Panc1 (cell line): Measurements from ENCODE around the gene CACNA1B. TPM values are rescaled to one million over a fixed set of nuclear protein-coding genes. Genes with fewer than 3 reads are reported as not detected.

ENCODE experiments used
- ATAC-seq: fragments of 200-7000 bp; cut with Tn5 transposase; 2 replicates; pipeline ENCODE4 v1.9.1; 2020; ENCODE audit warnings: mild to moderate bottlenecking, moderate library complexity
- BruUV-seq: library from RNA; stranded (reverse); fragments of 400-500 nt; replicated peaks from 2 replicates; lab custom pipeline; 2021; lab: Mats Ljungman, UMichigan
- CTCF ChIA-PET: fragments of 300-600 bp; sonication (Branson Sonifier 250); formaldehyde crosslinking; loops from one replicate; lab custom pipeline; 2022; ENCODE audit warnings: antibody characterized with exemption; lab: Charles Lee
- POLR2A ChIA-PET: fragments of 300-600 bp; sonication (Branson Sonifier 250); formaldehyde crosslinking; loops from one replicate; lab custom pipeline; 2022; ENCODE audit warnings: antibody characterized with exemption; lab: Charles Lee
- DNase-seq: peaks from one replicate; pipeline ENCODE4 v3.0.0-alpha.2; 2010; ENCODE audit warnings: low read depth, low spot score
- H3K27ac ChIP-seq: 2 replicates; pipeline ENCODE4 v1.5.1; 2011; ENCODE audit warnings: mild to moderate bottlenecking, low read length, inconsistent platforms
- H3K27me3 ChIP-seq: fragments of 200-500 bp; sonication (Bioruptor generic); 2 replicates; pipeline ENCODE4 v1.6.0; 2014; ENCODE audit warnings: low read length, inconsistent platforms; ENCODE audit not compliant: control insufficient read depth, insufficient read depth
- H3K36me3 ChIP-seq: fragments of 200-500 bp; sonication (Bioruptor generic); 2 replicates; pipeline ENCODE4 v1.5.1; 2014; ENCODE audit warnings: inconsistent platforms, mild to moderate bottlenecking, low read length, moderate library complexity; ENCODE audit not compliant: control insufficient read depth, insufficient read depth
- H3K4me1 ChIP-seq: 2 replicates; pipeline ENCODE4 v1.5.1; 2011; ENCODE audit warnings: inconsistent platforms, mild to moderate bottlenecking, low read length, moderate library complexity; ENCODE audit not compliant: control insufficient read depth, insufficient read depth
- H3K4me3 ChIP-seq, 2 experiments: 2 replicates each; pipeline ENCODE4 v1.5.1; 2011 to 2012; ENCODE audit warnings: low read depth in 2 of 2, low read length in 2 of 2, mild to moderate bottlenecking in 2 of 2, inconsistent platforms in 1 of 2, moderate library complexity in 1 of 2
- H3K9me3 ChIP-seq: fragments of 200-500 bp; sonication (Bioruptor generic); 2 replicates; pipeline ENCODE4 v1.5.1; 2014; ENCODE audit warnings: low read depth, mild to moderate bottlenecking, inconsistent platforms, low read length, moderate library complexity; ENCODE audit not compliant: control insufficient read depth, insufficient read depth
- POLR2AphosphoS5 ChIP-seq: IDR thresholded peaks from 2 replicates; pipeline ENCODE4 v1.6.1; 2012; ENCODE audit warnings: mild to moderate bottlenecking, low read depth, low read length, moderate library complexity
- SIN3A ChIP-seq: IDR thresholded peaks from 2 replicates; pipeline ENCODE4 v1.6.1; 2012; ENCODE audit warnings: low read depth, mild to moderate bottlenecking, low read length, moderate library complexity, borderline replicate concordance; ENCODE audit not compliant: insufficient read depth
- TCF7L2 ChIP-seq: IDR thresholded peaks from 2 replicates; pipeline ENCODE4 v1.6.1; 2011; ENCODE audit warnings: mild to moderate bottlenecking, low read depth, low read length, inconsistent platforms
- in situ Hi-C: cut with HindIII; loops from 2 replicates; pipeline ENCODE4 v1.10.0; 2016; ENCODE audit warnings: low sequenced_read_pairs, low pct_unique_long_range_greater_than_20kb
- intact Hi-C: fragments of 100-400 bp; cut with micrococcal nuclease; formaldehyde crosslinking; loops from one replicate; pipeline ENCODE4 v1.10.0; 2022; ENCODE audit not compliant: unreplicated experiment
- total RNA-seq: library from RNA; stranded (reverse); gene quantifications from one replicate; pipeline ENCODE4 v1.2.1, GENCODE V29; 2021; ENCODE audit not compliant: unreplicated experiment
- TF ChIP-seq, protein P1 (sequence below), 2 experiments: IDR thresholded peaks; 2 replicates each; pipeline ENCODE4 v1.6.1; 2011 to 2012; ENCODE audit warnings: low read depth in 2 of 2, control low read depth in 1 of 2, low read length in 1 of 2, mild to moderate bottlenecking in 1 of 2, moderate library complexity in 1 of 2; ENCODE audit not compliant: insufficient read depth in 1 of 2
- TF ChIP-seq, protein P2 (sequence below): fragments of 450-650 bp; IDR thresholded peaks from 2 replicates; pipeline ENCODE4 v1.5.1; 2017; ENCODE audit warnings: mild to moderate bottlenecking

Gene CACNA1B
- total RNA-seq, 1 experiment from 2014 or later = 0.49 TPM

GRCh38 chr9:137955586-137955985, 78.0 kb downstream of the CACNA1B start:
- in situ Hi-C loops = no loop called here
- ChIA-PET POLR2A (interaction anchor here (0.6 kb wide), 1 partner anchor 9 kb away, joined by 7 read pairs; no protein-coding TSS in a partner anchor), CTCF (no interaction called here)
- Histone ChIP-seq H3K4me1 (no peaks in the 10 kb centered on the region), H3K36me3 (no peaks in the 10 kb centered on the region), H3K4me3 (no peak overlapping the region), H3K27me3 (no peaks in the 10 kb centered on the region), H3K9me3 (no peaks in the 10 kb centered on the region), H3K27ac (no peak overlapping the region)
- intact Hi-C loops = no loop called here
- no TSS peak for BruUV-seq
- DNase-seq = no peak
- TF ChIP-seq SIN3A (no peak), POLR2AphosphoS5 (no peak), TCF7L2 (no peak)
- TF ChIP-seq, protein P1, sequence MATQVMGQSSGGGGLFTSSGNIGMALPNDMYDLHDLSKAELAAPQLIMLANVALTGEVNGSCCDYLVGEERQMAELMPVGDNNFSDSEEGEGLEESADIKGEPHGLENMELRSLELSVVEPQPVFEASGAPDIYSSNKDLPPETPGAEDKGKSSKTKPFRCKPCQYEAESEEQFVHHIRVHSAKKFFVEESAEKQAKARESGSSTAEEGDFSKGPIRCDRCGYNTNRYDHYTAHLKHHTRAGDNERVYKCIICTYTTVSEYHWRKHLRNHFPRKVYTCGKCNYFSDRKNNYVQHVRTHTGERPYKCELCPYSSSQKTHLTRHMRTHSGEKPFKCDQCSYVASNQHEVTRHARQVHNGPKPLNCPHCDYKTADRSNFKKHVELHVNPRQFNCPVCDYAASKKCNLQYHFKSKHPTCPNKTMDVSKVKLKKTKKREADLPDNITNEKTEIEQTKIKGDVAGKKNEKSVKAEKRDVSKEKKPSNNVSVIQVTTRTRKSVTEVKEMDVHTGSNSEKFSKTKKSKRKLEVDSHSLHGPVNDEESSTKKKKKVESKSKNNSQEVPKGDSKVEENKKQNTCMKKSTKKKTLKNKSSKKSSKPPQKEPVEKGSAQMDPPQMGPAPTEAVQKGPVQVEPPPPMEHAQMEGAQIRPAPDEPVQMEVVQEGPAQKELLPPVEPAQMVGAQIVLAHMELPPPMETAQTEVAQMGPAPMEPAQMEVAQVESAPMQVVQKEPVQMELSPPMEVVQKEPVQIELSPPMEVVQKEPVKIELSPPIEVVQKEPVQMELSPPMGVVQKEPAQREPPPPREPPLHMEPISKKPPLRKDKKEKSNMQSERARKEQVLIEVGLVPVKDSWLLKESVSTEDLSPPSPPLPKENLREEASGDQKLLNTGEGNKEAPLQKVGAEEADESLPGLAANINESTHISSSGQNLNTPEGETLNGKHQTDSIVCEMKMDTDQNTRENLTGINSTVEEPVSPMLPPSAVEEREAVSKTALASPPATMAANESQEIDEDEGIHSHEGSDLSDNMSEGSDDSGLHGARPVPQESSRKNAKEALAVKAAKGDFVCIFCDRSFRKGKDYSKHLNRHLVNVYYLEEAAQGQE (IDR thresholded peaks at IDR 0.05; ENCODE audit: insufficient read depth in 1 of 2, low read depth in 2 of 2, low read length in 1 of 2) = no peak
- TF ChIP-seq, protein P2, sequence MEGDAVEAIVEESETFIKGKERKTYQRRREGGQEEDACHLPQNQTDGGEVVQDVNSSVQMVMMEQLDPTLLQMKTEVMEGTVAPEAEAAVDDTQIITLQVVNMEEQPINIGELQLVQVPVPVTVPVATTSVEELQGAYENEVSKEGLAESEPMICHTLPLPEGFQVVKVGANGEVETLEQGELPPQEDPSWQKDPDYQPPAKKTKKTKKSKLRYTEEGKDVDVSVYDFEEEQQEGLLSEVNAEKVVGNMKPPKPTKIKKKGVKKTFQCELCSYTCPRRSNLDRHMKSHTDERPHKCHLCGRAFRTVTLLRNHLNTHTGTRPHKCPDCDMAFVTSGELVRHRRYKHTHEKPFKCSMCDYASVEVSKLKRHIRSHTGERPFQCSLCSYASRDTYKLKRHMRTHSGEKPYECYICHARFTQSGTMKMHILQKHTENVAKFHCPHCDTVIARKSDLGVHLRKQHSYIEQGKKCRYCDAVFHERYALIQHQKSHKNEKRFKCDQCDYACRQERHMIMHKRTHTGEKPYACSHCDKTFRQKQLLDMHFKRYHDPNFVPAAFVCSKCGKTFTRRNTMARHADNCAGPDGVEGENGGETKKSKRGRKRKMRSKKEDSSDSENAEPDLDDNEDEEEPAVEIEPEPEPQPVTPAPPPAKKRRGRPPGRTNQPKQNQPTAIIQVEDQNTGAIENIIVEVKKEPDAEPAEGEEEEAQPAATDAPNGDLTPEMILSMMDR = no peak
- ATAC-seq = 0 out of 2 replicates have a peak, but pooled peaks have one; percentile 14

- CTCF ChIA-PET = no interaction called here
- Histone ChIP-seq H3K4me1 (no peaks in the 10 kb centered on the region), H3K27me3 (no peaks in the 10 kb centered on the region), H3K36me3 (no peaks in the 10 kb centered on the region), H3K4me3 (no peak overlapping the region), H3K27ac (no peak overlapping the region), H3K9me3 (no peaks in the 10 kb centered on the region)
- ATAC-seq (no peak), DNase-seq (no peak)
- intact Hi-C loops = no loop called here
- no TSS peak for BruUV-seq
- POLR2A ChIA-PET = interaction anchor here (0.6 kb wide), 1 partner anchor 10 kb away, joined by 7 read pairs; no protein-coding TSS in a partner anchor
- TF ChIP-seq, protein P2 = no peak
- no peak for TF ChIP-seq POLR2AphosphoS5
- TF ChIP-seq SIN3A = no peak
- no peak for TF ChIP-seq TCF7L2
- TF ChIP-seq, protein P1 (IDR thresholded peaks at IDR 0.05; ENCODE audit: insufficient read depth in 1 of 2, low read depth in 2 of 2, low read length in 1 of 2) = no peak
- in situ Hi-C loops = no loop called here
These were observed 78.5 kb downstream of the CACNA1B start for GRCh38 chr9:137956039-137956438.
